GM23338 (cell line): Measurements from ENCODE around the gene TRPM2. TPM values are rescaled to one million over a fixed set of nuclear protein-coding genes. Genes with fewer than 3 reads are reported as not detected.

ENCODE experiments used
- ATAC-seq: fragments of 200-7000 bp; cut with Tn5 transposase; 3 replicates; pipeline ENCODE4 v1.9.1; 2020
- DNase-seq: peaks from one replicate; pipeline ENCODE4 v3.0.0-alpha.2; 2015; ENCODE audit warnings: low spot score
- H2AFZ ChIP-seq: fragments of 200-600 bp; sonication (generic); 2 replicates; pipeline ENCODE4 v1.8.0; 2016; ENCODE audit warnings: antibody characterized with exemption, mild to moderate bottlenecking, moderate library complexity
- H3F3A ChIP-seq: fragments of 200-600 bp; sonication (generic); replicated peaks from 2 replicates; pipeline ENCODE4 v1.8.0; 2017; ENCODE audit warnings: antibody characterized with exemption, mixed run types, low read depth
- H3K27ac ChIP-seq: fragments of 200-600 bp; sonication (generic); 2 replicates; pipeline ENCODE4 v1.6.1; 2016; ENCODE audit warnings: low read depth
- H3K27me3 ChIP-seq: fragments of 200-600 bp; sonication (generic); 2 replicates; pipeline ENCODE4 v1.8.0; 2016; ENCODE audit warnings: mild to moderate bottlenecking, mixed run types, moderate library complexity; ENCODE audit not compliant: insufficient read depth
- H3K36me3 ChIP-seq: fragments of 200-600 bp; sonication (generic); 2 replicates; pipeline ENCODE4 v1.8.0; 2016; ENCODE audit warnings: mild to moderate bottlenecking; ENCODE audit not compliant: insufficient read depth
- H3K4me1 ChIP-seq: fragments of 200-600 bp; sonication (generic); 2 replicates; pipeline ENCODE4 v1.8.0; 2016; ENCODE audit warnings: mild to moderate bottlenecking, moderate library complexity; ENCODE audit not compliant: insufficient read depth
- H3K4me2 ChIP-seq: fragments of 200-600 bp; sonication (generic); 2 replicates; pipeline ENCODE4 v1.7.1; 2017; ENCODE audit warnings: mixed run types
- H3K4me3 ChIP-seq: fragments of 200-600 bp; sonication (generic); 2 replicates; pipeline ENCODE4 v1.6.1; 2016; ENCODE audit warnings: mixed run types
- H3K79me2 ChIP-seq: fragments of 200-600 bp; sonication (generic); replicated peaks from 2 replicates; pipeline ENCODE4 v1.8.0; 2017; ENCODE audit warnings: mild to moderate bottlenecking; ENCODE audit not compliant: insufficient read depth
- H3K9me2 ChIP-seq: fragments of 200-600 bp; sonication (generic); 2 replicates; pipeline ENCODE4 v1.8.0; 2017; ENCODE audit not compliant: insufficient read depth
- H4K20me1 ChIP-seq: fragments of 200-600 bp; sonication (generic); replicated peaks from 2 replicates; pipeline ENCODE4 v1.8.0; 2017; ENCODE audit warnings: mild to moderate bottlenecking; ENCODE audit not compliant: insufficient read depth
- H3K27ac Mint-ChIP-seq: 2 replicates; pipeline ENCODE4 v1.8.0; 2020; ENCODE audit warnings: inconsistent platforms, mild to moderate bottlenecking, moderate library complexity, mixed read lengths
- H3K27me3 Mint-ChIP-seq: 3 replicates; pipeline ENCODE4 v1.8.0; 2022; ENCODE audit warnings: low read depth, mild to moderate bottlenecking, moderate library complexity, mixed read lengths, inconsistent platforms; ENCODE audit not compliant: insufficient read depth, poor library complexity
- H3K36me3 Mint-ChIP-seq: 3 replicates; pipeline ENCODE4 v1.8.0; 2021; ENCODE audit warnings: low read depth, mild to moderate bottlenecking, inconsistent platforms, moderate library complexity, mixed read lengths
- H3K4me1 Mint-ChIP-seq: 3 replicates; pipeline ENCODE4 v1.8.0; 2020; ENCODE audit warnings: mild to moderate bottlenecking, inconsistent platforms, mixed read lengths
- H3K4me3 Mint-ChIP-seq: 3 replicates; pipeline ENCODE4 v1.8.0; 2021; ENCODE audit warnings: moderate library complexity, mild to moderate bottlenecking, inconsistent platforms, mixed read lengths
- H3K9me3 Mint-ChIP-seq: 3 replicates; pipeline ENCODE4 v1.8.0; 2020; ENCODE audit warnings: moderate library complexity, mild to moderate bottlenecking, inconsistent platforms, mixed read lengths
- CREB1 ChIP-seq: fragments of 250-450 bp; sonication (Bioruptor Pico); IDR thresholded peaks from 2 replicates; pipeline ENCODE4 v1.5.0; 2020; ENCODE audit warnings: low read depth, mild to moderate bottlenecking, moderate library complexity
- EZH2 ChIP-seq: fragments of 200-600 bp; sonication (generic); IDR thresholded peaks from one replicate; pipeline ENCODE4 v1.8.0; 2017; ENCODE audit warnings: antibody characterized with exemption, mild to moderate bottlenecking, low read depth; ENCODE audit not compliant: unreplicated experiment
- EZH2phosphoT487 ChIP-seq: fragments of 200-600 bp; sonication (generic); IDR thresholded peaks from one replicate; pipeline ENCODE4 v1.8.1; 2018; ENCODE audit warnings: antibody characterized with exemption; ENCODE audit not compliant: unreplicated experiment
- JUNB ChIP-seq: IDR thresholded peaks from one replicate; pipeline ENCODE4 v1.6.1; 2016; ENCODE audit warnings: antibody characterized with exemption; ENCODE audit not compliant: unreplicated experiment
- NANOG ChIP-seq: IDR thresholded peaks from 2 replicates; pipeline ENCODE4 v1.6.1; 2016; ENCODE audit warnings: antibody characterized with exemption, borderline replicate concordance
- POLR2AphosphoS5 ChIP-seq: IDR thresholded peaks from 2 replicates; pipeline ENCODE4 v1.6.1; 2016; ENCODE audit warnings: antibody characterized with exemption, low read depth
- STAT1 ChIP-seq: IDR thresholded peaks from one replicate; pipeline ENCODE4 v1.6.1; 2016; ENCODE audit warnings: antibody characterized with exemption; ENCODE audit not compliant: unreplicated experiment
- ZNF114 ChIP-seq: fragments of 250-450 bp; sonication (Bioruptor Pico); IDR thresholded peaks from 2 replicates; pipeline ENCODE4 v1.5.0; 2020; ENCODE audit warnings: mild to moderate bottlenecking, moderate library complexity
- ZNF331 ChIP-seq: fragments of 250-450 bp; sonication (Bioruptor Pico); IDR thresholded peaks from 2 replicates; pipeline ENCODE4 v1.5.0; 2020; ENCODE audit warnings: low read depth, mild to moderate bottlenecking, moderate library complexity
- polyA plus RNA-seq: library from polyadenylated mRNA; unstranded; fragments of >200 nt; fragmentation: Nextera tagmentation; extraction: Ambion mirVana; gene quantifications from 2 replicates; pipeline ENCODE4 v1.2.1, GENCODE V29; 2016
- total RNA-seq: library from RNA; depleted of rRNA; stranded (reverse); fragments of >200 nt; shearing (Covaris generic); gene quantifications from 2 replicates; pipeline ENCODE4 v1.2.3, GENCODE V29; 2014
- TF ChIP-seq, protein P1 (sequence below): fragments of 250-450 bp; sonication (Bioruptor Pico); IDR thresholded peaks from 2 replicates; pipeline ENCODE4 v1.5.0; 2020; ENCODE audit warnings: mild to moderate bottlenecking, moderate library complexity
- TF ChIP-seq, protein P2 (sequence below): IDR thresholded peaks from one replicate; pipeline ENCODE4 v1.6.1; 2018; ENCODE audit warnings: antibody characterized with exemption; ENCODE audit not compliant: unreplicated experiment
- TF ChIP-seq, protein P3 (sequence below), 2 experiments: fragments of 200-600 bp in 1 of 2; sonication (generic) in 1 of 2; conservative IDR thresholded peaks; 2 replicates each; pipeline versions ENCODE4 v1.5.1 to v1.6.1; 2016 to 2017; ENCODE audit warnings: antibody characterized with exemption in 2 of 2, low read depth in 2 of 2, mild to moderate bottlenecking in 2 of 2, moderate library complexity in 1 of 2
- TF ChIP-seq, protein P4 (sequence below): IDR thresholded peaks from 2 replicates; pipeline ENCODE4 v1.6.1; 2016; ENCODE audit warnings: antibody characterized with exemption

TRPM2 gene
- total and polyA plus RNA-seq, 2 experiments from 2014 or later, result 0.53 to 0.83 TPM

DNA sequence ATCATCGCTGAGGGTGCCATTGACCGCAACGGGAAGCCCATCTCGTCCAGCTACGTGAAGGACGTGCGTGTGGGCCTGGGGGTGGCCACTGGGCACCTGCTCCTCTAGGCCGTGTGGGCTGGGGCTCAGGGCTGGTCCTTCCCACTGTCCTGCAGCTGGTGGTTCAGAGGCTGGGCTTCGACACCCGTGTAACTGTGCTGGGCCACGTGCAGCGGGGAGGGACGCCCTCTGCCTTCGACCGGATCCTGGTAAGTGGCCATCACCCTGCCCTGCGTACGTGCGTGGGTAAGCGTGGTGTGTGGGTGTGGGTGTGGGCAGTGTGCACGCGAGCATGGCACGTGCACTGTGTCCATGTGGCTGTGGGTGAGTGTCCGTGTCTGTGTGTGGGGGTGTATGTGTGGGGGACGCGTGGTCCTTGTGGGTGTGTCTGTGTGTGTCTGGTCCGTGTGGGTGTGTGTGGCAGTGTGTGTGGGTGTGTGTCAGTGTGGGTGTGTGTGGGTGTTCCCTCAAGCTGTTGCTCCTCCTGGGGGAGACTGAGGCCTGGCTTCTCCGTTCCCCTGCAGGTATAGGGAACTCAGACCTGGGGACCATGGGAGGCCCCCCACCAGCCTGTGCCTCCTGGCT is 37.0 kb upstream of the TRPM2 start:
- no peak for ATAC-seq
- no peak overlapping the region for H2AFZ ChIP-seq
- no peak overlapping the region for H3K4me3 Mint-ChIP-seq

More for the DNA sequence above, 37.0 kb upstream of the TRPM2 start:
- Mint-ChIP-seq H3K9me3 (no peaks in the 10 kb centered on the region), H3K27ac (no peak overlapping the region; the same call in 1 of the 2 replicates), H3K27me3 (peaks cover 1% of the 10 kb centered on the region), H3K36me3 (peaks cover under 1% of the 10 kb centered on the region), H3K4me1 (no peaks in the 10 kb centered on the region)
- Histone ChIP-seq H4K20me1 (no peaks in the 10 kb centered on the region), H3K79me2 (no peaks in the 10 kb centered on the region), H3F3A (no peaks in the 10 kb centered on the region), H3K4me2 (no peak overlapping the region), H3K36me3 (no peaks in the 10 kb centered on the region), H3K4me3 (no peak overlapping the region), H3K4me1 (no peaks in the 10 kb centered on the region), H3K9me2 (no peaks in the 10 kb centered on the region), H3K27me3 (no peaks in the 10 kb centered on the region), H3K27ac (no peak overlapping the region)
- no peak for DNase-seq
- TF ChIP-seq EZH2, result no peak
- TF ChIP-seq, protein P1, sequence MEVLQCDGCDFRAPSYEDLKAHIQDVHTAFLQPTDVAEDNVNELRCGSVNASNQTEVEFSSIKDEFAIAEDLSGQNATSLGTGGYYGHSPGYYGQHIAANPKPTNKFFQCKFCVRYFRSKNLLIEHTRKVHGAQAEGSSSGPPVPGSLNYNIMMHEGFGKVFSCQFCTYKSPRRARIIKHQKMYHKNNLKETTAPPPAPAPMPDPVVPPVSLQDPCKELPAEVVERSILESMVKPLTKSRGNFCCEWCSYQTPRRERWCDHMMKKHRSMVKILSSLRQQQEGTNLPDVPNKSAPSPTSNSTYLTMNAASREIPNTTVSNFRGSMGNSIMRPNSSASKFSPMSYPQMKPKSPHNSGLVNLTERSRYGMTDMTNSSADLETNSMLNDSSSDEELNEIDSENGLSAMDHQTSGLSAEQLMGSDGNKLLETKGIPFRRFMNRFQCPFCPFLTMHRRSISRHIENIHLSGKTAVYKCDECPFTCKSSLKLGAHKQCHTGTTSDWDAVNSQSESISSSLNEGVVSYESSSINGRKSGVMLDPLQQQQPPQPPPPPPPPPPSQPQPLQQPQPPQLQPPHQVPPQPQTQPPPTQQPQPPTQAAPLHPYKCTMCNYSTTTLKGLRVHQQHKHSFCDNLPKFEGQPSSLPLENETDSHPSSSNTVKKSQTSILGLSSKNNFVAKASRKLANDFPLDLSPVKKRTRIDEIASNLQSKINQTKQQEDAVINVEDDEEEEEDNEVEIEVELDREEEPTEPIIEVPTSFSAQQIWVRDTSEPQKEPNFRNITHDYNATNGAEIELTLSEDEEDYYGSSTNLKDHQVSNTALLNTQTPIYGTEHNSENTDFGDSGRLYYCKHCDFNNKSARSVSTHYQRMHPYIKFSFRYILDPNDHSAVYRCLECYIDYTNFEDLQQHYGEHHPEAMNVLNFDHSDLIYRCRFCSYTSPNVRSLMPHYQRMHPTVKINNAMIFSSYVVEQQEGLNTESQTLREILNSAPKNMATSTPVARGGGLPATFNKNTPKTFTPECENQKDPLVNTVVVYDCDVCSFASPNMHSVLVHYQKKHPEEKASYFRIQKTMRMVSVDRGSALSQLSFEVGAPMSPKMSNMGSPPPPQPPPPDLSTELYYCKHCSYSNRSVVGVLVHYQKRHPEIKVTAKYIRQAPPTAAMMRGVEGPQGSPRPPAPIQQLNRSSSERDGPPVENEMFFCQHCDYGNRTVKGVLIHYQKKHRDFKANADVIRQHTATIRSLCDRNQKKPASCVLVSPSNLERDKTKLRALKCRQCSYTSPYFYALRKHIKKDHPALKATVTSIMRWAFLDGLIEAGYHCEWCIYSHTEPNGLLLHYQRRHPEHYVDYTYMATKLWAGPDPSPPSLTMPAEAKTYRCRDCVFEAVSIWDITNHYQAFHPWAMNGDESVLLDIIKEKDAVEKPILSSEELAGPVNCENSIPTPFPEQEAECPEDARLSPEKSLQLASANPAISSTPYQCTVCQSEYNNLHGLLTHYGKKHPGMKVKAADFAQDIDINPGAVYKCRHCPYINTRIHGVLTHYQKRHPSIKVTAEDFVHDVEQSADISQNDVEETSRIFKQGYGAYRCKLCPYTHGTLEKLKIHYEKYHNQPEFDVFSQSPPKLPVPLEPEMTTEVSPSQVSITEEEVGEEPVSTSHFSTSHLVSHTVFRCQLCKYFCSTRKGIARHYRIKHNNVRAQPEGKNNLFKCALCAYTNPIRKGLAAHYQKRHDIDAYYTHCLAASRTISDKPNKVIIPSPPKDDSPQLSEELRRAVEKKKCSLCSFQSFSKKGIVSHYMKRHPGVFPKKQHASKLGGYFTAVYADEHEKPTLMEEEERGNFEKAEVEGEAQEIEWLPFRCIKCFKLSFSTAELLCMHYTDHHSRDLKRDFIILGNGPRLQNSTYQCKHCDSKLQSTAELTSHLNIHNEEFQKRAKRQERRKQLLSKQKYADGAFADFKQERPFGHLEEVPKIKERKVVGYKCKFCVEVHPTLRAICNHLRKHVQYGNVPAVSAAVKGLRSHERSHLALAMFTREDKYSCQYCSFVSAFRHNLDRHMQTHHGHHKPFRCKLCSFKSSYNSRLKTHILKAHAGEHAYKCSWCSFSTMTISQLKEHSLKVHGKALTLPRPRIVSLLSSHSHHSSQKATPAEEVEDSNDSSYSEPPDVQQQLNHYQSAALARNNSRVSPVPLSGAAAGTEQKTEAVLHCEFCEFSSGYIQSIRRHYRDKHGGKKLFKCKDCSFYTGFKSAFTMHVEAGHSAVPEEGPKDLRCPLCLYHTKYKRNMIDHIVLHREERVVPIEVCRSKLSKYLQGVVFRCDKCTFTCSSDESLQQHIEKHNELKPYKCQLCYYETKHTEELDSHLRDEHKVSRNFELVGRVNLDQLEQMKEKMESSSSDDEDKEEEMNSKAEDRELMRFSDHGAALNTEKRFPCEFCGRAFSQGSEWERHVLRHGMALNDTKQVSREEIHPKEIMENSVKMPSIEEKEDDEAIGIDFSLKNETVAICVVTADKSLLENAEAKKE (CRISPR knock-in tag), result no peak
- no peak for TF ChIP-seq STAT1
- TF ChIP-seq POLR2AphosphoS5, result no peak
- no peak for TF ChIP-seq ZNF331 (CRISPR knock-in tag)
- TF ChIP-seq NANOG, result no peak
- TF ChIP-seq, protein P2, sequence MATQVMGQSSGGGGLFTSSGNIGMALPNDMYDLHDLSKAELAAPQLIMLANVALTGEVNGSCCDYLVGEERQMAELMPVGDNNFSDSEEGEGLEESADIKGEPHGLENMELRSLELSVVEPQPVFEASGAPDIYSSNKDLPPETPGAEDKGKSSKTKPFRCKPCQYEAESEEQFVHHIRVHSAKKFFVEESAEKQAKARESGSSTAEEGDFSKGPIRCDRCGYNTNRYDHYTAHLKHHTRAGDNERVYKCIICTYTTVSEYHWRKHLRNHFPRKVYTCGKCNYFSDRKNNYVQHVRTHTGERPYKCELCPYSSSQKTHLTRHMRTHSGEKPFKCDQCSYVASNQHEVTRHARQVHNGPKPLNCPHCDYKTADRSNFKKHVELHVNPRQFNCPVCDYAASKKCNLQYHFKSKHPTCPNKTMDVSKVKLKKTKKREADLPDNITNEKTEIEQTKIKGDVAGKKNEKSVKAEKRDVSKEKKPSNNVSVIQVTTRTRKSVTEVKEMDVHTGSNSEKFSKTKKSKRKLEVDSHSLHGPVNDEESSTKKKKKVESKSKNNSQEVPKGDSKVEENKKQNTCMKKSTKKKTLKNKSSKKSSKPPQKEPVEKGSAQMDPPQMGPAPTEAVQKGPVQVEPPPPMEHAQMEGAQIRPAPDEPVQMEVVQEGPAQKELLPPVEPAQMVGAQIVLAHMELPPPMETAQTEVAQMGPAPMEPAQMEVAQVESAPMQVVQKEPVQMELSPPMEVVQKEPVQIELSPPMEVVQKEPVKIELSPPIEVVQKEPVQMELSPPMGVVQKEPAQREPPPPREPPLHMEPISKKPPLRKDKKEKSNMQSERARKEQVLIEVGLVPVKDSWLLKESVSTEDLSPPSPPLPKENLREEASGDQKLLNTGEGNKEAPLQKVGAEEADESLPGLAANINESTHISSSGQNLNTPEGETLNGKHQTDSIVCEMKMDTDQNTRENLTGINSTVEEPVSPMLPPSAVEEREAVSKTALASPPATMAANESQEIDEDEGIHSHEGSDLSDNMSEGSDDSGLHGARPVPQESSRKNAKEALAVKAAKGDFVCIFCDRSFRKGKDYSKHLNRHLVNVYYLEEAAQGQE, result no peak
- TF ChIP-seq EZH2phosphoT487, result no peak
- no peak for TF ChIP-seq JUNB
- TF ChIP-seq, protein P3, sequence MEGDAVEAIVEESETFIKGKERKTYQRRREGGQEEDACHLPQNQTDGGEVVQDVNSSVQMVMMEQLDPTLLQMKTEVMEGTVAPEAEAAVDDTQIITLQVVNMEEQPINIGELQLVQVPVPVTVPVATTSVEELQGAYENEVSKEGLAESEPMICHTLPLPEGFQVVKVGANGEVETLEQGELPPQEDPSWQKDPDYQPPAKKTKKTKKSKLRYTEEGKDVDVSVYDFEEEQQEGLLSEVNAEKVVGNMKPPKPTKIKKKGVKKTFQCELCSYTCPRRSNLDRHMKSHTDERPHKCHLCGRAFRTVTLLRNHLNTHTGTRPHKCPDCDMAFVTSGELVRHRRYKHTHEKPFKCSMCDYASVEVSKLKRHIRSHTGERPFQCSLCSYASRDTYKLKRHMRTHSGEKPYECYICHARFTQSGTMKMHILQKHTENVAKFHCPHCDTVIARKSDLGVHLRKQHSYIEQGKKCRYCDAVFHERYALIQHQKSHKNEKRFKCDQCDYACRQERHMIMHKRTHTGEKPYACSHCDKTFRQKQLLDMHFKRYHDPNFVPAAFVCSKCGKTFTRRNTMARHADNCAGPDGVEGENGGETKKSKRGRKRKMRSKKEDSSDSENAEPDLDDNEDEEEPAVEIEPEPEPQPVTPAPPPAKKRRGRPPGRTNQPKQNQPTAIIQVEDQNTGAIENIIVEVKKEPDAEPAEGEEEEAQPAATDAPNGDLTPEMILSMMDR (conservative IDR thresholded peaks at IDR 0.05; ENCODE audit: low read depth in 2 of 2), result no peak
- TF ChIP-seq, protein P4, sequence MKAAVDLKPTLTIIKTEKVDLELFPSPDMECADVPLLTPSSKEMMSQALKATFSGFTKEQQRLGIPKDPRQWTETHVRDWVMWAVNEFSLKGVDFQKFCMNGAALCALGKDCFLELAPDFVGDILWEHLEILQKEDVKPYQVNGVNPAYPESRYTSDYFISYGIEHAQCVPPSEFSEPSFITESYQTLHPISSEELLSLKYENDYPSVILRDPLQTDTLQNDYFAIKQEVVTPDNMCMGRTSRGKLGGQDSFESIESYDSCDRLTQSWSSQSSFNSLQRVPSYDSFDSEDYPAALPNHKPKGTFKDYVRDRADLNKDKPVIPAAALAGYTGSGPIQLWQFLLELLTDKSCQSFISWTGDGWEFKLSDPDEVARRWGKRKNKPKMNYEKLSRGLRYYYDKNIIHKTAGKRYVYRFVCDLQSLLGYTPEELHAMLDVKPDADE, result no peak
- TF ChIP-seq ZNF114, result no peak
- TF ChIP-seq CREB1 (CRISPR knock-in tag), result no peak
